Measurements from ENCODE around the gene PCDH19. TPM values are rescaled to one million over a fixed set of nuclear protein-coding genes. Genes with fewer than 3 reads are reported as not detected.

PCDH19 gene
- total RNA-seq, 1 experiment from 2014 or later: 1.2 TPM

GRCh38 chrX:100353326-100353725 lies 56.7 kb downstream of the PCDH19 start:
- H3K9me3 ChIP-seq (ENCODE audit: control insufficient read depth, low read depth, low read length): no peaks in the 10 kb centered on the region
- H2BK120ac ChIP-seq (ENCODE audit: low read depth, low read length, poor library complexity, severe bottlenecking): no peak overlapping the region
- H3K9ac ChIP-seq (ENCODE audit: extremely low read depth, insufficient read length, low read length): no peak overlapping the region
- no peak overlapping the region for H2BK12ac ChIP-seq (ENCODE audit: insufficient read length, low read depth, low read length)
- no peak overlapping the region for H3K18ac ChIP-seq (ENCODE audit: insufficient read length, low read depth, low read length)
- no peaks in the 10 kb centered on the region for H3K79me2 ChIP-seq (ENCODE audit: insufficient read depth, low read length)
- H4K20me1 ChIP-seq (ENCODE audit: control insufficient read depth, insufficient read depth, insufficient read length): no peaks in the 10 kb centered on the region
- no peaks in the 10 kb centered on the region for H3K9me3 Mint-ChIP-seq
- no peaks in the 10 kb centered on the region for H3K23me2 ChIP-seq (ENCODE audit: insufficient read length, low read depth, low read length, poor library complexity, severe bottlenecking)
- no peak overlapping the region for H3K23ac ChIP-seq (ENCODE audit: insufficient read length, low read depth, low read length)
- no peak for TF ChIP-seq CTCF (conservative IDR thresholded peaks at IDR 0.05)
- no peak overlapping the region for H3K27ac ChIP-seq (ENCODE audit: insufficient read length, low read depth, low read length)
- H3K4me1 Mint-ChIP-seq: peaks cover 10 to 13% of the 10 kb centered on the region in 2 experiments
- no peaks in the 10 kb centered on the region; the same call in 1 of the 2 replicates for H3K4me1 ChIP-seq (ENCODE audit: insufficient read depth, low read length)
- no peaks in the 10 kb centered on the region for H3K36me3 Mint-ChIP-seq (ENCODE audit: insufficient read depth in 1 of 3, low read depth in 3 of 3)
- no peak overlapping the region for H2BK5ac ChIP-seq (ENCODE audit: insufficient read length, low read length)
- no CpG with 5 or more reads among the region's 4 CpGs for WGBS (ENCODE audit: extremely low coverage, insufficient read length, low lambda C conversion rate)
- no peaks in the 10 kb centered on the region for H3K79me1 ChIP-seq (ENCODE audit: insufficient read depth, low read depth, low read length, poor library complexity, severe bottlenecking)
- no peak overlapping the region for H3K14ac ChIP-seq (ENCODE audit: insufficient read depth, low read length)
- H3K4me2 ChIP-seq (ENCODE audit: insufficient read depth, insufficient read length, low read length): no peak overlapping the region
- H2BK15ac ChIP-seq (ENCODE audit: low read depth, low read length): no peak overlapping the region
- H4K5ac ChIP-seq (ENCODE audit: insufficient read length, low read depth, low read length): no peak overlapping the region
- no peak overlapping the region for H3K27ac Mint-ChIP-seq
- H2BK20ac ChIP-seq (ENCODE audit: low read depth, low read length, poor library complexity, severe bottlenecking): no peak overlapping the region
- H3T11ph ChIP-seq (ENCODE audit: low read length): no peak overlapping the region
- H3K56ac ChIP-seq (ENCODE audit: insufficient read length, low read depth, low read length): no peak overlapping the region
- DNase-seq: no peak
- no peaks in the 10 kb centered on the region; the same call in 1 of the 2 replicates for H3K27me3 ChIP-seq (ENCODE audit: insufficient read depth, low read length)
- H3K4ac ChIP-seq (ENCODE audit: low read depth, low read length): no peak overlapping the region
- peaks cover 36% of the 10 kb centered on the region for H3K27me3 Mint-ChIP-seq (ENCODE audit: low read depth)
- no peak overlapping the region for H4K91ac ChIP-seq (ENCODE audit: insufficient read length, low read depth, low read length)
- H2AFZ ChIP-seq (ENCODE audit: low read length): no peak overlapping the region
- no peak overlapping the region for H2AK5ac ChIP-seq (ENCODE audit: insufficient read length, low read length)
- H3K4me3 Mint-ChIP-seq: no peak overlapping the region
- no peak overlapping the region for H4K8ac ChIP-seq (replicated peaks; ENCODE audit: insufficient read length, low read depth, low read length)
